ENCODE measurements around the gene LDLRAP1. TPM values are rescaled to one million over a fixed set of nuclear protein-coding genes. Genes with fewer than 3 reads are reported as not detected.

Gene LDLRAP1
- total RNA-seq, 1 experiment from 2014 or later = 26.0 TPM

DNA sequence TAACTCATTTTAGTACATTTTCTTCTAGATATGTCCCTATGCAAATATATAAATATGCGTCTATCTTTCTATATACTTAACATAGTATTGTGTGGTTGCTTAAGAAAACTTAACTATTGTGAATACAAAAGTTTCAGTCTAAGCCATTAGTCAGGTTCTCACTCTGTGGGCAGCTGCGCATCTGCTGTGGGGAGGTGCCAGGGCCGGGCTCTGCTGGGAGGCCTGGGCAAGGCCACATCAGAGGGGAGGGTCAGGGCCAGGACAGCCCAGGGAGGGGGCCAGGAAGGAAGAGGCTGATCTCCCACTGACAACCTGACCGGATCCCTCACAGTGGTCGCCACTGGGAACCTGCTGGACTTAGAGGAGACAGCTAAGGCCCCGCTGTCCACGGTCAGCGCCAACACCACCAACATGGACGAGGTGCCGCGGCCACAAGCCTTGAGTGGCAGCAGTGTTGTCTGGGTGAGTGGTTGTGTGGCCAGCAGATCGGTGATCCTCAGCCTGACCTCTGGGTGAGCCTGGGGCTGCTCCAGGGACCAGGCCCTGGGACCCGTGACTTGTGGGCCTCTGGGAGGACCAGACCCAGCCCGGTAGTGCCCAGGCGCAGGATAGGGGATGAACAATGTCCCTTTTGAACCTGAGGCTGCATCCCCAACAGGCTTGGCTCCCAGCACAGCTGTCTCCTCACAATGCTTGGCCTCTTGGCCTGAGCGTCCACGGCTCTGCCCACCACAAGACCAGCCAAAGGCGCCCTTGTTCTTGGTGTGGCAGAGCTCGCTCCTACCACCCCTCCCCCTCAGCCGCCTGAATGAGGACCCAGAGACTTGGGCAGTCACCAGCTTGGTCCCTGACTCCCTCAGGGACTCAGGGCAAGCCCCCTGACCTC, 20.2 kb downstream of the LDLRAP1 start:
- no peak overlapping the region for H3K9ac ChIP-seq (ENCODE audit: low read length)
- RAD21 ChIA-PET (ENCODE audit: low non-redundant PET in 1 of 2, low total read pairs in 2 of 2, uncharacterized antibody in 2 of 2, unreplicated experiment in 2 of 2) = no interaction called here
- BruUV-seq (replicated peaks) = no TSS peak
- TF ChIP-seq CBX3 (IDR thresholded peaks at IDR 0.05; ENCODE audit: low read depth) = no peak
- peaks cover 25 to 33% of the 10 kb centered on the region in 2 experiments for H3K4me1 ChIP-seq (ENCODE audit: control insufficient read depth in 1 of 2, insufficient read depth in 2 of 2, low read length in 2 of 2)
- no peak overlapping the region for H3K4me2 ChIP-seq (ENCODE audit: low read length)
- H3K36me3 ChIP-seq (ENCODE audit: control insufficient read depth in 1 of 2, insufficient read depth in 2 of 2, low read length in 2 of 2) = peaks cover 5 to 8% of the 10 kb centered on the region in 2 experiments; a peak in 2 of 4 replicates
- DNase-seq (ENCODE audit: low read depth, low spot score) = no peak
- no peak overlapping the region for H2AFZ ChIP-seq (ENCODE audit: low read depth, low read length, poor library complexity, severe bottlenecking)
- POLR2A ChIA-PET = no interaction called here
- no peak for ATAC-seq
- no peaks in the 10 kb centered on the region for H3K27me3 ChIP-seq (ENCODE audit: insufficient read depth, low read length)
- no peaks in the 10 kb centered on the region for H3K9me2 ChIP-seq (ENCODE audit: insufficient read depth)
- H3K9me3 ChIP-seq (ENCODE audit: control insufficient read depth in 1 of 2, insufficient read depth in 1 of 2, low read depth in 1 of 2, low read length in 2 of 2) = no peaks in the 10 kb centered on the region
- intact Hi-C loops (cut with micrococcal nuclease) = no loop called here
- H3K27ac ChIP-seq (ENCODE audit: low read depth, low read length) = no peak overlapping the region
- H3K79me2 ChIP-seq (ENCODE audit: insufficient read depth, low read length) = no peaks in the 10 kb centered on the region
- CTCF ChIA-PET = no interaction called here
- H4K20me1 ChIP-seq (ENCODE audit: insufficient read depth) = no peaks in the 10 kb centered on the region
- no peak overlapping the region for H3K4me3 ChIP-seq (replicated peaks in 1 of 2; ENCODE audit: low read depth in 1 of 2, low read length in 2 of 2)

- ATAC-seq (no peak), DNase-seq (ENCODE audit: low read depth, low spot score) (no peak)
- no peak overlapping the region for H3K4me3 ChIP-seq (replicated peaks in 1 of 2; ENCODE audit: low read depth in 1 of 2, low read length in 2 of 2)
- H3K9me3 ChIP-seq (ENCODE audit: control insufficient read depth in 1 of 2, insufficient read depth in 1 of 2, low read depth in 1 of 2, low read length in 2 of 2) = no peaks in the 10 kb centered on the region
- intact Hi-C loops (cut with micrococcal nuclease) = no loop called here
- H3K79me2 ChIP-seq (ENCODE audit: insufficient read depth, low read length) = no peaks in the 10 kb centered on the region
- peaks cover 5 to 6% of the 10 kb centered on the region in 2 experiments; a peak in 1 of 4 replicates for H3K36me3 ChIP-seq (ENCODE audit: control insufficient read depth in 1 of 2, insufficient read depth in 2 of 2, low read length in 2 of 2)
- H3K4me1 ChIP-seq (ENCODE audit: control insufficient read depth in 1 of 2, insufficient read depth in 2 of 2, low read length in 2 of 2) = peaks cover 39 to 47% of the 10 kb centered on the region in 2 experiments
- no peak overlapping the region for H3K4me2 ChIP-seq (ENCODE audit: low read length)
- H4K20me1 ChIP-seq (ENCODE audit: insufficient read depth) = no peaks in the 10 kb centered on the region
- no peaks in the 10 kb centered on the region for H3K27me3 ChIP-seq (ENCODE audit: insufficient read depth, low read length)
- no TSS peak for BruUV-seq (replicated peaks)
- ChIA-PET RAD21 (ENCODE audit: low non-redundant PET in 1 of 2, low total read pairs in 2 of 2, uncharacterized antibody in 2 of 2, unreplicated experiment in 2 of 2) (no interaction called here), CTCF (no interaction called here), POLR2A (no interaction called here)
- H3K9ac ChIP-seq (ENCODE audit: low read length) = no peak overlapping the region
- H3K9me2 ChIP-seq (ENCODE audit: insufficient read depth) = no peaks in the 10 kb centered on the region
- H2AFZ ChIP-seq (ENCODE audit: low read depth, low read length, poor library complexity, severe bottlenecking) = no peak overlapping the region
- H3K27ac ChIP-seq (ENCODE audit: low read depth, low read length) = no peak overlapping the region
- TF ChIP-seq JUND (IDR thresholded peaks at IDR 0.05) (no peak), EZH2 (IDR thresholded peaks at IDR 0.05) (no peak), CBX3 (IDR thresholded peaks at IDR 0.05; ENCODE audit: low read depth) (no peak), POLR2AphosphoS5 (IDR thresholded peaks at IDR 0.05; ENCODE audit: low read depth, low read length) (no peak), ZBTB33 (IDR thresholded peaks at IDR 0.05; ENCODE audit: extremely low read depth, insufficient replicate concordance, low read length) (no peak), SRF (IDR thresholded peaks at IDR 0.05; ENCODE audit: low read depth) (no peak), ZNF274 (IDR thresholded peaks at IDR 0.05; ENCODE audit: low read depth, low read length) (no peak), MAX (IDR thresholded peaks at IDR 0.05) (no peak)
These were observed 21.6 kb downstream of the LDLRAP1 start for GRCh38 chr1:25564777-25565574.

Measured in HCT116 (cell line).